Breast epithelium (tissue), 4 donors: ENCODE measurements around the gene DCTN5. TPM values are rescaled to one million over a fixed set of nuclear protein-coding genes. Genes with fewer than 3 reads are reported as not detected.
A peak's percentile ranks its signal among the peaks of the same experiment; 100 is the strongest.

Experiments used
- DNase-seq, 2 donors: peaks; one replicate each; pipeline ENCODE4 v3.0.0-alpha.2; 2019; ENCODE audit warnings: low spot score in 2 of 2
- H3K27ac ChIP-seq, 2 donors: fragments of 200-600 bp; sonication (generic) in 1 of 2; one replicate each; pipeline ENCODE4 v1.5.1; 2016 to 2019; ENCODE audit warnings: mild to moderate bottlenecking in 1 of 2
- H3K27me3 ChIP-seq, 2 donors: fragments of 200-600 bp; sonication (generic) in 1 of 2; one replicate each; pipeline versions ENCODE4 v1.5.1 to v1.6.0; 2017 to 2019; ENCODE audit warnings: control low read depth in 1 of 2, mild to moderate bottlenecking in 1 of 2
- H3K36me3 ChIP-seq: fragments of 200-600 bp; one replicate; pipeline ENCODE4 v1.5.1; 2019
- H3K4me1 ChIP-seq, 2 donors: fragments of 200-600 bp; sonication (generic); one replicate each; pipeline ENCODE4 v1.5.1; 2016 to 2019; ENCODE audit warnings: control low read depth in 1 of 2
- H3K4me3 ChIP-seq, 3 donors: fragments of 200-600 bp; sonication (generic); 1 replicate in 2 of 3; 2 replicates in 1 of 3; pipeline ENCODE4 v1.5.1; 2016 to 2019; ENCODE audit warnings: mild to moderate bottlenecking in 3 of 3, moderate library complexity in 2 of 3
- H3K9me3 ChIP-seq, 2 donors: fragments of 200-600 bp; sonication (generic) in 1 of 2; one replicate each; pipeline ENCODE4 v1.5.1; 2016 to 2019; ENCODE audit warnings: control low read depth in 1 of 2
- CTCF ChIP-seq, 3 donors: fragments of 450-650 bp; IDR thresholded peaks; one replicate each; pipeline ENCODE4 v1.5.1; 2016 to 2017; ENCODE audit warnings: antibody characterized with exemption in 3 of 3, mild to moderate bottlenecking in 3 of 3, moderate library complexity in 3 of 3
- POLR2A ChIP-seq: fragments of 450-650 bp; IDR thresholded peaks from one replicate; pipeline ENCODE4 v1.6.1; 2016; ENCODE audit warnings: antibody characterized with exemption, mild to moderate bottlenecking, moderate library complexity
- POLR2AphosphoS5 ChIP-seq, 3 donors: sonication (generic); formaldehyde crosslinking; IDR thresholded peaks; one replicate each; pipeline ENCODE4 v1.6.1; 2017; ENCODE audit warnings: antibody characterized with exemption in 3 of 3
- intact Hi-C: fragments of 100-400 bp; cut with DNase I; formaldehyde crosslinking; loops from one replicate; pipeline ENCODE4 v1.15.1; 2023; ENCODE audit warnings: low total_unique reads
- total RNA-seq, 3 donors: library from RNA; depleted of rRNA; stranded (reverse); fragments of >200 nt; gene quantifications; one replicate each; pipeline ENCODE4 v1.1.0, GENCODE V29; 2016

DCTN5 gene
- total RNA-seq, result 10 to 100 TPM; 29.5 to 41.8 (median 41.3) TPM

- Histone ChIP-seq H3K27ac (peak within 1 kb of the TSS; percentile 81 to 87), H3K36me3 (no peaks in the 10 kb centered on the region), H3K4me1 (peaks cover 0 to 17% of the 10 kb centered on the region in 2 donors), H3K4me3 (peak within 1 kb of the TSS; percentile 93 to 98 (median 95)), H3K27me3 (no peaks in the 10 kb centered on the region), H3K9me3 (no peaks in the 10 kb centered on the region)
- peak; percentile 87 to 88 for DNase-seq
- intact Hi-C loops, result no loop called here
- TF ChIP-seq CTCF (IDR thresholded peaks at IDR 0.05) (no peak), POLR2AphosphoS5 (IDR thresholded peaks at IDR 0.05) (peak in 2 of 3 donors; percentile 44 to 73)
Observed at GRCh38 chr16:23640931-23641765, at the start of gene DCTN5, which contains the start of gene PALB2. Gene DCTN5, plus strand, starts transcription at chr16:23641466. Its CDS starts 77 bp downstream, at chr16:23641543. Gene PALB2, minus strand, starts transcription at chr16:23641310. Its CDS starts 153 bp downstream, at chr16:23641157.

- no peaks in the 10 kb centered on the region for H3K27me3 ChIP-seq
- no peak for DNase-seq
- no peak overlapping the region for H3K27ac ChIP-seq
- no peak overlapping the region for H3K4me3 ChIP-seq
- TF ChIP-seq POLR2A, result no peak
- TF ChIP-seq CTCF (IDR thresholded peaks at IDR 0.05), result no peak
- no peak for TF ChIP-seq POLR2AphosphoS5 (IDR thresholded peaks at IDR 0.05)
- no peaks in the 10 kb centered on the region for H3K9me3 ChIP-seq
- no peaks in the 10 kb centered on the region for H3K36me3 ChIP-seq
- intact Hi-C loops, result no loop called here
- peaks cover 4 to 9% of the 10 kb centered on the region in 2 donors for H3K4me1 ChIP-seq
Observed at GRCh38 chr16:23594186-23594585, 47.1 kb upstream of the DCTN5 start.

GRCh38 chr16:23595246-23595950 is 45.9 kb upstream of the DCTN5 start:
- Histone ChIP-seq H3K27ac (peak overlapping the region; percentile 81 to 88), H3K27me3 (no peaks in the 10 kb centered on the region), H3K9me3 (no peaks in the 10 kb centered on the region), H3K4me1 (peaks cover 4 to 9% of the 10 kb centered on the region in 2 donors), H3K36me3 (no peaks in the 10 kb centered on the region), H3K4me3 (peak overlapping the region; percentile 96 to 100 (median 99))
- no peak for DNase-seq
- intact Hi-C loops, result no loop called here
- TF ChIP-seq POLR2A (no peak), CTCF (IDR thresholded peaks at IDR 0.05) (no peak), POLR2AphosphoS5 (IDR thresholded peaks at IDR 0.05) (no peak)

- Histone ChIP-seq H3K9me3 (no peaks in the 10 kb centered on the region), H3K27me3 (no peaks in the 10 kb centered on the region), H3K36me3 (no peaks in the 10 kb centered on the region), H3K4me3 (peak within 1 kb of the TSS; percentile 96 to 100 (median 99)), H3K4me1 (peaks cover 4 to 9% of the 10 kb centered on the region in 2 donors), H3K27ac (peak within 1 kb of the TSS; percentile 81 to 88)
- DNase-seq, result peak; percentile 77 to 86
- intact Hi-C loops, result no loop called here
- TF ChIP-seq CTCF (IDR thresholded peaks at IDR 0.05) (peak; percentile 92 to 98 (median 95)), POLR2AphosphoS5 (IDR thresholded peaks at IDR 0.05) (peak; percentile 48 to 83 (median 64)), POLR2A (no peak)
Observed at GRCh38 chr16:23595951-23596720, 45.1 kb upstream of the DCTN5 start, which contains the start of gene NDUFAB1. Gene NDUFAB1, minus strand, starts transcription at chr16:23596316. Its CDS starts 26 bp downstream, at chr16:23596290.
